ENCODE results near the gene IMP4.
"Not testable (repeated sequence)": the region's sequence is repeated elsewhere in the genome, so short reads cannot be mapped to it uniquely, and the experiment has no call there.

Gene IMP4

DNA sequence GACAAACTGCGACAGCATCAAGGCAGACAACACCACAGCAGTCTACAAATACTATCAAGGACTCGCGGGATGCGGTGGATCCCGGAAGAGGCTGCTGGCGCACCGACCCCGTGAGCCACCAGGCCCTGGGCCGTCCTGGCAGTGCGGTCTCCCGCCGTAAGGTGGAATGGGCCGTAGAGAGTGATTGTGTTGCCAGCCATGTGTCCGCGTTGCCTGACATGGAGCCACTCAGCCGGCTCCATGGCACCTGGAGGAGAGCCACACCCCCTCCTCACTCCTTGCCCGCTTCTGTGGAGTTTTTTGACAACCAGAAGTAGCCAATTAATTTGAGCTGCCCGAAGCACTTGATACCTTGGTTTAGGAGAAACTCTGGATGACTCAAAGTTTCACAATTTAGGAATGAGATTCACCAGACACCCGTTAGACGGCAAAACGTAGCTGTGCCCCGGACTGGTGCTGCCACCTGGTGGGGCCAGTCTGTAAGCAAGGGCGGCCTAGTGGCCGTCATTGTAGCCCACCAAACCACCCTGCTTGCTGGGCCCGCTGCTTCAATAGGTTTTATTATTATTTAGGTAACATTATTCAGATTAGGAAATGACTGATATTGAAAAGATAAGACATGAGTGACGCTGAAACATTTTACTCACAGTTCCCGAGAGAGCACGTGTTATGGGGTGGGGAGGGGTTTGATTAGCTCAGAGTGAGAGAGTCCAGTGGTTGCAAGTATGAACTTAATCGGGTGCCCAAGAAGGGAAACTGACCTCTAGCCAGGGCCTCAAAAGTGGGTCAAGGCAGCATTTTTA is 10.2 kb upstream of the IMP4 start:
- no peaks in the 10 kb centered on the region for H3K9me3 ChIP-seq (ENCODE audit: insufficient read depth, low read depth, low read length)
- peak overlapping the region; percentile 68 for H2AFZ ChIP-seq (ENCODE audit: low read length)
- no peak overlapping the region for H3K4me3 ChIP-seq (ENCODE audit: low read length, poor library complexity, severe bottlenecking)
- H4K20me1 ChIP-seq (ENCODE audit: insufficient read depth, low read length, poor library complexity, severe bottlenecking) = no peaks in the 10 kb centered on the region
- H3K9ac ChIP-seq (ENCODE audit: low read depth, low read length, poor library complexity, severe bottlenecking) = no peak overlapping the region
- H3K79me2 ChIP-seq (ENCODE audit: insufficient read depth, low read length) = no peaks in the 10 kb centered on the region
- H3K36me3 ChIP-seq (ENCODE audit: insufficient read depth, low read length) = no peaks in the 10 kb centered on the region
- no peak overlapping the region for H3K4me2 ChIP-seq (ENCODE audit: low read depth, low read length, poor library complexity, severe bottlenecking)
- TF ChIP-seq, protein P1, sequence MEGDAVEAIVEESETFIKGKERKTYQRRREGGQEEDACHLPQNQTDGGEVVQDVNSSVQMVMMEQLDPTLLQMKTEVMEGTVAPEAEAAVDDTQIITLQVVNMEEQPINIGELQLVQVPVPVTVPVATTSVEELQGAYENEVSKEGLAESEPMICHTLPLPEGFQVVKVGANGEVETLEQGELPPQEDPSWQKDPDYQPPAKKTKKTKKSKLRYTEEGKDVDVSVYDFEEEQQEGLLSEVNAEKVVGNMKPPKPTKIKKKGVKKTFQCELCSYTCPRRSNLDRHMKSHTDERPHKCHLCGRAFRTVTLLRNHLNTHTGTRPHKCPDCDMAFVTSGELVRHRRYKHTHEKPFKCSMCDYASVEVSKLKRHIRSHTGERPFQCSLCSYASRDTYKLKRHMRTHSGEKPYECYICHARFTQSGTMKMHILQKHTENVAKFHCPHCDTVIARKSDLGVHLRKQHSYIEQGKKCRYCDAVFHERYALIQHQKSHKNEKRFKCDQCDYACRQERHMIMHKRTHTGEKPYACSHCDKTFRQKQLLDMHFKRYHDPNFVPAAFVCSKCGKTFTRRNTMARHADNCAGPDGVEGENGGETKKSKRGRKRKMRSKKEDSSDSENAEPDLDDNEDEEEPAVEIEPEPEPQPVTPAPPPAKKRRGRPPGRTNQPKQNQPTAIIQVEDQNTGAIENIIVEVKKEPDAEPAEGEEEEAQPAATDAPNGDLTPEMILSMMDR (conservative IDR thresholded peaks at IDR 0.05; ENCODE audit: low read length) = peak; percentile 94
- no peak for TF ChIP-seq EZH2phosphoT487 (IDR thresholded peaks at IDR 0.05; ENCODE audit: borderline replicate concordance)
- no peaks in the 10 kb centered on the region for H3F3A ChIP-seq (ENCODE audit: low read depth)
- H3K27me3 ChIP-seq (ENCODE audit: insufficient read depth, low read length, poor library complexity, severe bottlenecking) = no peaks in the 10 kb centered on the region
- no peaks in the 10 kb centered on the region for H3K4me1 ChIP-seq (ENCODE audit: insufficient read depth, low read length, poor library complexity, severe bottlenecking)
- H3K9me2 ChIP-seq (replicated peaks; ENCODE audit: low read depth, low read length) = no peaks in the 10 kb centered on the region

DNA sequence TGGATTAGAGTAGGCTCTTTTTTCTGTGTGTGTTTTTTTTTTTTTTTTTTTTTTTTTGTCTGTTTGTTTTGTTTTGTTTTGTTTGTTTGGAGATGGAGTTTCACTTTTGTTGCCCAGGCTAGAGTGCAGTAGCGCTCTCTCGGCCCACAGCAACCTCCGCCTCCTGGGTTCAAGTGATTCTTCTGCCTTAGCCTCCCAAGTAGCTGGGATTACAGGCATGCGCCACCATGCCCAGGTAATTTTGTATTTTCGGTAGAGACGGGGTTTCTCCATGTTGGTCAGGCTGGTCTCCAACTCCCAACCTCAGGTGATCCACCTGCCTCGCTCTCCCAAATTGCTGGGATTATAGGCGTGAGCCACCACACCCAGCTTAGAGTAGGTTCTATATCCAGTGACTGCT is 9.4 kb upstream of the IMP4 start:
- H3K36me3 ChIP-seq (ENCODE audit: insufficient read depth, low read length); H3K4me3 ChIP-seq (ENCODE audit: low read length, poor library complexity, severe bottlenecking); H3K27me3 ChIP-seq (ENCODE audit: insufficient read depth, low read length, poor library complexity, severe bottlenecking); H3K9ac ChIP-seq (ENCODE audit: low read depth, low read length, poor library complexity, severe bottlenecking); H4K20me1 ChIP-seq (ENCODE audit: insufficient read depth, low read length, poor library complexity, severe bottlenecking); H3K9me2 ChIP-seq (replicated peaks; ENCODE audit: low read depth, low read length); H3F3A ChIP-seq (ENCODE audit: low read depth); H3K79me2 ChIP-seq (ENCODE audit: insufficient read depth, low read length); H3K4me2 ChIP-seq (ENCODE audit: low read depth, low read length, poor library complexity, severe bottlenecking); H3K4me1 ChIP-seq (ENCODE audit: insufficient read depth, low read length, poor library complexity, severe bottlenecking); H2AFZ ChIP-seq (ENCODE audit: low read length); H3K9me3 ChIP-seq (ENCODE audit: insufficient read depth, low read depth, low read length): not testable (repeated sequence)

DNA sequence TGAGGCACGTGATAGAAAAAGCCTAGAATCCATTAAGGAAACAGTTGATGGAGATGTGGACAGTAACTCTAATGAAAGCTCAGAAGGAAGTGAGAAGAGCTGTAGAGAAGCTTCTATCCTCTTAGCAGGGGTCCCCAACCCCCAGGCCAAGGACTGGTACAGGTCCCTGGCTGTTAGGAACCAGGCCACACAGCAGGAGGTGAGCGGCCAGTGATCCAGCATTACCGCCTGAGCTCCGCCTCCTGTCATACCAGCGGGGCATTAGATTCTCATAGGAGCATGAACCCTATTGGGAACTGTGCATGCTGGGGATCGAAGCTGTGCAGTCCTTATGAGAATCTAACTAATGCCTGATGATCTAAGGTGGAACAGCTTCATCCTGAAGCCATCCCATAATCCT is 8.7 kb upstream of the IMP4 start:
- no peak overlapping the region for H3K4me2 ChIP-seq (ENCODE audit: low read depth, low read length, poor library complexity, severe bottlenecking)
- H3K79me2 ChIP-seq (ENCODE audit: insufficient read depth, low read length) = no peaks in the 10 kb centered on the region
- H3K9ac ChIP-seq (ENCODE audit: low read depth, low read length, poor library complexity, severe bottlenecking) = no peak overlapping the region
- no peaks in the 10 kb centered on the region for H3K9me2 ChIP-seq (replicated peaks; ENCODE audit: low read depth, low read length)
- no peaks in the 10 kb centered on the region for H3K4me1 ChIP-seq (ENCODE audit: insufficient read depth, low read length, poor library complexity, severe bottlenecking)
- H3K27me3 ChIP-seq (ENCODE audit: insufficient read depth, low read length, poor library complexity, severe bottlenecking) = no peaks in the 10 kb centered on the region
- H3F3A ChIP-seq (ENCODE audit: low read depth) = no peaks in the 10 kb centered on the region
- H3K9me3 ChIP-seq (ENCODE audit: insufficient read depth, low read depth, low read length) = no peaks in the 10 kb centered on the region
- H2AFZ ChIP-seq (ENCODE audit: low read length) = no peak overlapping the region
- no peaks in the 10 kb centered on the region for H4K20me1 ChIP-seq (ENCODE audit: insufficient read depth, low read length, poor library complexity, severe bottlenecking)
- no peak overlapping the region for H3K4me3 ChIP-seq (ENCODE audit: low read length, poor library complexity, severe bottlenecking)
- TF ChIP-seq, protein P1 (conservative IDR thresholded peaks at IDR 0.05; ENCODE audit: low read length) = no peak
- TF ChIP-seq EZH2phosphoT487 (IDR thresholded peaks at IDR 0.05; ENCODE audit: borderline replicate concordance) = no peak
- peaks cover 6% of the 10 kb centered on the region; the same call in 1 of the 2 replicates for H3K36me3 ChIP-seq (ENCODE audit: insufficient read depth, low read length)

DNA sequence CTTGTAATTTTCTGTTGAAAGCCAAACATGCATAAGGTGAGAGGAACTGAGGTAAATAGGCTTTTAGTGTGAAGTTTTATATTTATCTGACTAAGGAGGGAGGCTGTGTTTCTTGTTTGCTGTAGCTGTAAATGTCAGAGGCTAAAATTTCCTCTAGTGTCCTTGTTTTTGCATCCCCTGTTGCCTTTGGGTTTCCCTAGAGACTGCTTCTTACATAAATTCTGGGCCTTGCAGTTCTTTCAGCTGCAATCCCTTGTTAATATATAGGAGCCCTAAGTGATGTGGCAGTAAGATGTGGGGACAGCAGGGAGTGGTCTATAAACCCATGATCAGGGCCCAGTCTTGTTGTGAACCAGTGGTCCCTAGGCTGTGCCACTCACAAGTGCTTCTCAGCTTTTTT is 7.5 kb upstream of the IMP4 start:
- no peaks in the 10 kb centered on the region for H3K79me2 ChIP-seq (ENCODE audit: insufficient read depth, low read length)
- H3K9ac ChIP-seq (ENCODE audit: low read depth, low read length, poor library complexity, severe bottlenecking) = no peak overlapping the region
- no peaks in the 10 kb centered on the region for H3K9me3 ChIP-seq (ENCODE audit: insufficient read depth, low read depth, low read length)
- H3K4me1 ChIP-seq (ENCODE audit: insufficient read depth, low read length, poor library complexity, severe bottlenecking) = no peaks in the 10 kb centered on the region
- no peak overlapping the region for H3K4me3 ChIP-seq (ENCODE audit: low read length, poor library complexity, severe bottlenecking)
- H4K20me1 ChIP-seq (ENCODE audit: insufficient read depth, low read length, poor library complexity, severe bottlenecking) = no peaks in the 10 kb centered on the region
- no peaks in the 10 kb centered on the region for H3K27me3 ChIP-seq (ENCODE audit: insufficient read depth, low read length, poor library complexity, severe bottlenecking)
- no peak overlapping the region for H2AFZ ChIP-seq (ENCODE audit: low read length)
- no peaks in the 10 kb centered on the region for H3F3A ChIP-seq (ENCODE audit: low read depth)
- H3K36me3 ChIP-seq (ENCODE audit: insufficient read depth, low read length) = peaks cover 6% of the 10 kb centered on the region; the same call in 1 of the 2 replicates
- no peak overlapping the region for H3K4me2 ChIP-seq (ENCODE audit: low read depth, low read length, poor library complexity, severe bottlenecking)
- H3K9me2 ChIP-seq (replicated peaks; ENCODE audit: low read depth, low read length) = no peaks in the 10 kb centered on the region
- no peak for TF ChIP-seq EZH2phosphoT487 (IDR thresholded peaks at IDR 0.05; ENCODE audit: borderline replicate concordance)

Data from Loucy (cell line).